HG02763 (cell line): ENCODE data around the gene INTS11.
A peak's percentile ranks its signal among the peaks of the same experiment; 100 is the strongest.

Experiments used
- ATAC-seq: cut with Tn5 transposase; IDR thresholded peaks from one replicate; pipeline ENCODE4 v1.9.1; 2021; ENCODE audit warnings: mild to moderate bottlenecking, moderate library complexity; ENCODE audit not compliant: unreplicated experiment

The INTS11 gene

DNA sequence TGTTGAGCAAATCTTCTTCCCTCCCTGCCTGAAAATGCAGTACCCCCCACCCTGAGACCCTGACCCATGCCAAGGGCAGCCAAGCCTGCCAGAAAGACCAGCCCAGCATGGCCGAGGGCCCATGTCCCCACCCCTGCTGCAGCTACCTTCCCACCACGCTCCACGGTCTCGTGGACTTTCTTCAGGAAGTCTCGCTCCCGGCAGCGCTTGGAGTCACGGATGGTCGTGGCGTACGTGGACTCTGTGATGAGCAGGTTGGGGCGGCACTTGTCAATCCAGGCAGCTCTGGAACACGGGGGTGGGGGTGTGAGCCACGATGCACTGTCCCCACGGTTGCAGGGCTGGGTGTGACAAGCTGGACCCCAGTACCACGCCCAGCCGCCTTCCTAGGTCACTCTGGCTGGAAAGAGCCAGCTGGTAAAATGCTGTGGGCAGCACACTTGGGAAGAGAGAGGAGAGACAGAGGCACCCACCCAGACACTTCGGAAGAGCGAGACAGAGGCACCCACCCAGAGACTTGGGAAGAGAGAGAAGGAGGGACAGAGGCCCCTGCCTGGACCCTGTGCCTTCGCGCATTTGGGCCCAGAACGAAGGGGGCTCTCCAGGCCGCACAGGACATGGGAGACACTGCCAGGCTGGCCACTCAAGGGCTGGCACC, 9.7 kb downstream of the INTS11 start:
- ATAC-seq = no peak

GRCh38 chr1:1314237-1314586, 10.2 kb downstream of the INTS11 start:
- no peak for ATAC-seq

DNA sequence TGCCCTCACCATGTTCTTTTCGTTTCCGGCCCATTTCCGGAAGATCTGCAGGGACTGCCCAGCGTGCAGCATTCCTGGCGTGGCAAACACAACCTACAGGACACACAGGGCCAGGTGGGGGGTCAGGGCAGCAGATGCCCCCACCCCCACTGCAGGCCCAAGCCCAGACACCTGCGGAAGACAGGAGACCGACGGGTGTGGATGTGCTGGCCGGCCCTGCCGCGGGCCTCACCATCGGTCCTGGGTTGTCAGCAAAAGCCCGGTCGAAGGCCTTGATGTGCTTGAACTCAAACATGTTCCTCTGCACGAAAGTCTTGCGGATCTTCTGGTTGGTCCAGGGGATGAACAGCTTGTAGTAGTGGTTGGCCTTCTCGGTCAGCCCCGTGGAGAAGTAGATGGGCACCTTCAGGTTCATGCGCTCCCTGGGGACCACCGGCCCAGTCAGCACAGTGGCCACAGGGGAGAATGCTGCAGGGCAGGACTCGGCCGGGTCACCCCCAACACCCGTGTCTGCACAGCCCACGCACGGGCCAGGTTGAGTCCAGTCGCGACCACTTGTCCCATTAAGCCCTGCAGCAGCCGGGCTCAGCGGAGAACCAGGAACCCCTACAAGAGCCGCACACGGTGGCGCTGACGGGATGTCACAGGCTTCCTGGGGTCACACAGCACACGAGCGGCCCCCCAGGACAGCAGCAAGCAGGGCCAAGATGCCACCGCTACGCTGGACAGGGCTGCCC, 10.8 kb downstream of the INTS11 start:
- ATAC-seq = no peak

DNA sequence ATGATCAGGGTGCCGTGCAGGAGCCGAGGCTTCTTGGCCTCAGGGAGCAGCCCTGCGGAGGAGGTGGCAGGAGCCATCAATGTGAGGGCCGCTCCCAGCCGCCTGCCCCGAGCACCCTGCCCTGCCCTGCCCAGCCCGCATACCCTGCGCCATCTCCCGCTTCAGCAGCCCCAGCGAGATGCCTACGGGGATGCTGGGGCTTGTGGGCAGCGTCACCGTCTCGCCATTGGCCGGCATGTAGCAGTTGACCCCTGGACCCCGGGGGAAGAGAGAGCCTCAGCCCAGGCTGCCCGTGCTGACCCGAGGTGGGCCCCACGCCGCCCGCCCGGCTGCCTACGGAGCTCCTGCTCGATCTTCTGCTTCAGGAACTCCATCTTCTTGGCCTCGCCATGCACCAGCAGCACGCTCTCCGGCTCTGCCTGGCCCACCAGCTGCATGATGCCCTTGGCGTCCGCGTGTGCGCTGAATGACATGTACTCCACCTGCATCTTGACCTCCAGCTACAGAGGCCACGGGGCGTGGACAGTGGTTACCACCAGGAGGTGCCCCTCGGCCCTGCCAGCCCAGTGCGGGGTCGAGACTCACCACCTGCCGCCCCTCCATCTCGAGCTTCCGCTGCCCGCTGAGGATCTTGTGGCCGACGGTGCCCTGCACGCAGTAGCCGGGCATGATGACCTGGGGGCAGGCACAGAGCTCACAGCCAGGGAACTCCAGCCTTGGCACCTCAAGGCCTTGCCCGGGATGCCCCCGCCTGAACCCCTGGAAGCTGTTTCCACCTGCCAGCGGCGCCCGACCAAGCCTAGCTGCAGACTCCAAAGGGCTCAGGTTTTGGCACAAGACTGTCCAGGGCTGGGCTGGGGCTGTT, 11.8 kb downstream of the INTS11 start:
- no peak for ATAC-seq

GRCh38 chr1:1311107-1312104, 13.1 kb downstream of the INTS11 start:
- ATAC-seq = no peak

DNA sequence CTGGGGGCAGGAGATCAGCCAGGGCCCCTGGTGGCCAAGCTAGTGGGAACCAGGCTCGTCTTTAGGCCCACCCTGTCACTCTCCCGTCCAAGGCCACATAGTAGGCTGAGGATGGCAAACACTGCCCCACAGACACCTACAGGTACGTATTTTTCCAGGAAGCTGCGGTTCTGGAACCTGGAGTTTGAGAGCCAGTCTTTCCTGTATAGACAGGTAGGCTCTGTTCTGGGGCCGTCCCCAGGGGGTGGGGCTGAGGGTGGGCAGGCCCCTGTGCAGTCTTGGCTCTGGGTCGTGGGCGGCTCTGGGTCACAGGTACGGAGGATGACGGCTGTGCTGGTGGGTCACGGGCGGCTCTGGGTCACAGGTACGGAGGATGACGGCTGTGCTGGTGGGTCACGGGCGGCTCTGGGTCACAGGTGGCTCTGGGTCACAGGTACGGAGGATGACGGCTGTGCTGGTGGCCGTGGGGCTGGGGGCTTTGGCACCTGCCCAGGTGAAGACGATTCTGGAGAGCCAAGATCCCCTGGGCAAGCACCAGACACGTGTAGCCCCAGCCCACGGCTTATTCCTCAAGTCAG, 13.9 kb downstream of the INTS11 start:
- no peak for ATAC-seq

- ATAC-seq = no peak
Observed at GRCh38 chr1:1310109-1310385, 14.4 kb downstream of the INTS11 start.

GRCh38 chr1:1309251-1310108, 15.0 kb downstream of the INTS11 start:
- no peak for ATAC-seq

GRCh38 chr1:1308756-1309250, 15.7 kb downstream of the INTS11 start:
- ATAC-seq = peak; percentile 10

- ATAC-seq = peak; percentile 56
Observed at GRCh38 chr1:1307923-1308755, 16.3 kb downstream of the INTS11 start, which contains the start of the genes ACAP3 and PUSL1. ACAP3 (minus strand) TSS chr1:1307930; CDS start chr1:1307815, 115 bp downstream. PUSL1 (plus strand) TSS chr1:1308597; CDS start chr1:1308644, 47 bp downstream.

GRCh38 chr1:1307261-1307922, 17.1 kb downstream of the INTS11 start:
- peak; percentile 2 for ATAC-seq

GRCh38 chr1:1306661-1307260, 17.7 kb downstream of the INTS11 start:
- no peak for ATAC-seq

DNA sequence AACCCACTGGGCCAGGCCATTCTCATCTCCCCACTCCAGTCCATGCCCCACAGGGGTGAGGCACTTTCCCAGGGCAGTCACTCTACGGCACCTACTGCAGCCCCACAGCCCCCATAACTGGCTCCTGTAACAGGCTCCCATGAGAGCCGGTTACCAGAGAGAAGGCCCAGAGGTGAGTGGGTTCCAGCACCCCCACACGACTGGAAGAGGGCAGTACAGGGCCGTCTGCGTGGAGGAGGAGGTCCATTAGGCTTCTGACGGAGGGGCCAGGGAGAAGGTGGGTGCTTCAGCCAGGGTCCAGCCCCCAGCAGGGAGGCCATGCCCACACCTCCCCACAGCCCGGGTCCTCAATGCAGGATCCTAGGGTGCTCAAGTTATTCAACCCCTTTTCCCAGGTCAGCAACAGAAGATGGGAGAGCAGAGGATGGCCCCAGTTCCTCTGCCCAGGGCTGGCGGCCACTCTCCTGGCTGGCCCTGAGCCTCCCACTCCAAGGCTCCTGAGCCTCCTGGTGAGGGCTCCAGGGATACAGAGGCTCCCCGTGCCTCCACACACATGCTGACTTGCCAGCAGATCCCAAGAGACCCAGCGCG, 18.3 kb downstream of the INTS11 start:
- no peak for ATAC-seq

- ATAC-seq = no peak
Observed at GRCh38 chr1:1305300-1306069, 19.0 kb downstream of the INTS11 start.

DNA sequence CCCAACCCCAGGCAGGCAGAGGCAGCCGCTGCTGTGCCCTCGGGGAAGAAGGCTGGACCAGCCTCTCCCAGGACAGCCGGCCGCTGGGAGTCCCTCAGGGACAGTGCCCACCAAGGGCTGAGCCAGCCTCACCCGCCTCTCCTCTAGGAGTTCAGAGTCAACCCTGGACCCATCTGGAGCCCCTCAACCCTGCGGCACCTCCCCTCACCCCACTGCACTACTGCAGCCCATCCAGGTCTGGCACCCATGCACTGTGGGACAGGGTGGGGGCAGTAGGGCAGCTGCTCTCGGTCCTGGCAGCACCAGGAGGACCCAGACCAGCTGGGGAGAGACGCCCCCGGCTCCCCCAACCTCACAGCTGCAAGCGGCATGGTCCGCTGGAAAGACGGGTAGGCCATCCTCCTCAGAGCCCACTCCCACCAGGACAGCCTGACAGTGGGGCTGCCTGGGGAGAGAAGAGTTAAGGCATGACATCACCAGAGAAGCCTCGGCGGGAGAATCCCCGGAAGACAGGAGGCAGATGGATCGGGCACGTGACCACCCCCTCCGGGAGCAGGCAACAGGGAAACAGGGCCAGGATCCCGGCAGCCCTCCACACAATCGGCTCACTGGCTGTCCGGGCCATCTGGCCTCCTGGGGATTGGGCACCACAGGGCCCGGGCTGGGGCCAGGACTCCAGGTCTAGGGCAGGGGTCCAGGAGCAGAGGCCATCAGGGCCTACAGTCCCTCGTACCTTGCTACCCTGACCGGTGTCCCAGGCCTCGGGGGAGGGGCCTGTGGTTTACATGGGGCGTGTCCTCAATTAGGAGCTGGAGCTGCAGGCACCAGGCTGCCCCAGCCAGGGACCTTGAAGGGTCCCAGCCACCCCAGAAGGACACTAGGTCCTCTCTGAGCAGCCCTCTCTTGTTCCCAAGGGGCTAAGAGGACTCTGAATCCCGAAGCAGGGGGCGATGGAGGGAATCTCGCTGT, 19.8 kb downstream of the INTS11 start:
- no peak for ATAC-seq
